GM12878 (cell line): ENCODE measurements around the gene OR10H4.

Source experiments
- BCL11A ChIP-seq: IDR thresholded peaks from 2 replicates; pipeline ENCODE4 v1.6.1; 2011; ENCODE audit warnings: low read depth, low read length
- CEBPB ChIP-seq, 2 experiments: fragments of 150-350 bp in 1 of 2; IDR thresholded peaks; 2 replicates each; pipeline ENCODE4 v1.6.1; 2012 to 2014; ENCODE audit warnings: low read depth in 2 of 2, low read length in 2 of 2, borderline replicate concordance in 1 of 2, inconsistent platforms in 1 of 2
- CTCF ChIP-seq, 3 experiments: IDR thresholded peaks in 2 of 3; conservative IDR thresholded peaks in 1 of 3; 2 replicates each; pipeline ENCODE4 v1.5.1; 2011; ENCODE audit warnings: low read depth in 3 of 3, low read length in 3 of 3, mild to moderate bottlenecking in 3 of 3, control low read depth in 2 of 3, moderate library complexity in 2 of 3, inconsistent platforms in 1 of 3, mixed read lengths in 1 of 3; ENCODE audit not compliant: control insufficient read depth in 2 of 3, insufficient read depth in 1 of 3; ENCODE audit errors: extremely low read depth in 1 of 3
- E2F4 ChIP-seq: IDR thresholded peaks from 2 replicates; pipeline ENCODE4 v1.6.1; 2012; ENCODE audit warnings: low read depth, low read length, improper control_type of control experiment
- EZH2 ChIP-seq: IDR thresholded peaks from 2 replicates; pipeline ENCODE4 v1.6.1; 2012; ENCODE audit warnings: low read depth, mild to moderate bottlenecking, control low read depth, inconsistent platforms, low read length, borderline replicate concordance; ENCODE audit not compliant: control insufficient read depth
- KDM1A ChIP-seq: fragments of 200-600 bp; sonication (generic); IDR thresholded peaks from 2 replicates; pipeline ENCODE4 v1.6.1; 2016; ENCODE audit warnings: borderline replicate concordance
- MAX ChIP-seq: IDR thresholded peaks from 2 replicates; pipeline ENCODE4 v1.6.1; 2012; ENCODE audit warnings: low read depth, low read length, improper control_type of control experiment
- NR2C2 ChIP-seq: IDR thresholded peaks from 2 replicates; pipeline ENCODE4 v1.6.1; 2011; ENCODE audit warnings: borderline replicate concordance, low read depth; ENCODE audit not compliant: control insufficient read depth, insufficient read length
- POLR2A ChIP-seq: IDR thresholded peaks from 2 replicates; pipeline ENCODE4 v1.6.1; 2011; ENCODE audit warnings: low read depth, mild to moderate bottlenecking, low read length
- PRDM15 ChIP-seq: fragments of 450-650 bp; formaldehyde crosslinking; IDR thresholded peaks from 2 replicates; pipeline ENCODE4 v1.4.0; 2020; ENCODE audit warnings: mild to moderate bottlenecking, moderate library complexity
- SMAD5 ChIP-seq: IDR thresholded peaks from 2 replicates; pipeline ENCODE4 v1.6.1; 2016; ENCODE audit warnings: antibody characterized with exemption, low read depth
- SREBF1 ChIP-seq: IDR thresholded peaks from 2 replicates; pipeline ENCODE4 v1.6.1; 2012; ENCODE audit warnings: mild to moderate bottlenecking, low read length
- ZNF24 ChIP-seq: fragments of 450-650 bp; IDR thresholded peaks from 2 replicates; pipeline ENCODE4 v1.6.1; 2017; ENCODE audit warnings: antibody characterized with exemption, mild to moderate bottlenecking
- TF ChIP-seq, protein P1 (sequence below): fragments of 450-650 bp; IDR thresholded peaks from 2 replicates; pipeline ENCODE4 v1.6.1; 2016; ENCODE audit warnings: mild to moderate bottlenecking

GRCh38 chr19:15989889-15990288 lies 41.1 kb downstream of the OR10H4 start:
- TF ChIP-seq SMAD5: no peak
- no peak for TF ChIP-seq CTCF (IDR thresholded peaks at IDR 0.05 in 2 of 3, conservative IDR thresholded peaks at IDR 0.05 in 1 of 3; ENCODE audit: control insufficient read depth in 2 of 3, extremely low read depth in 1 of 3, insufficient read depth in 1 of 3, low read depth in 3 of 3, low read length in 3 of 3)
- no peak for TF ChIP-seq MAX
- TF ChIP-seq, protein P1, sequence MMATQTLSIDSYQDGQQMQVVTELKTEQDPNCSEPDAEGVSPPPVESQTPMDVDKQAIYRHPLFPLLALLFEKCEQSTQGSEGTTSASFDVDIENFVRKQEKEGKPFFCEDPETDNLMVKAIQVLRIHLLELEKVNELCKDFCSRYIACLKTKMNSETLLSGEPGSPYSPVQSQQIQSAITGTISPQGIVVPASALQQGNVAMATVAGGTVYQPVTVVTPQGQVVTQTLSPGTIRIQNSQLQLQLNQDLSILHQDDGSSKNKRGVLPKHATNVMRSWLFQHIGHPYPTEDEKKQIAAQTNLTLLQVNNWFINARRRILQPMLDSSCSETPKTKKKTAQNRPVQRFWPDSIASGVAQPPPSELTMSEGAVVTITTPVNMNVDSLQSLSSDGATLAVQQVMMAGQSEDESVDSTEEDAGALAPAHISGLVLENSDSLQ: no peak
- TF ChIP-seq EZH2: no peak
- no peak for TF ChIP-seq POLR2A
- TF ChIP-seq BCL11A: no peak
- no peak for TF ChIP-seq CEBPB (IDR thresholded peaks at IDR 0.05; ENCODE audit: borderline replicate concordance in 1 of 2, low read depth in 2 of 2, low read length in 2 of 2)
- TF ChIP-seq E2F4: no peak
- TF ChIP-seq NR2C2: no peak
- TF ChIP-seq PRDM15 (CRISPR knock-in tag): no peak
- TF ChIP-seq SREBF1: no peak
- TF ChIP-seq ZNF24: no peak
- no peak for TF ChIP-seq KDM1A
